H1 (cell line): ENCODE data around the gene BPIFB2.

Source experiments
- ASH2L ChIP-seq: fragments of 200-600, 300-600 bp; sonication (generic); IDR thresholded peaks from one replicate; pipeline ENCODE4 v1.7.1; 2017; ENCODE audit warnings: low read length
- CHD7 ChIP-seq: fragments of 300-600 bp; sonication (generic); IDR thresholded peaks from 2 replicates; pipeline ENCODE4 v1.7.1; 2012; ENCODE audit warnings: low read length, moderate library complexity, mild to moderate bottlenecking, inconsistent platforms; ENCODE audit not compliant: insufficient replicate concordance
- EZH2 ChIP-seq: fragments of 200-600 bp; sonication (generic); IDR thresholded peaks from 2 replicates; pipeline ENCODE4 v1.7.1; 2012; ENCODE audit warnings: low read depth, mild to moderate bottlenecking, moderate library complexity, low read length, inconsistent platforms; ENCODE audit not compliant: severe bottlenecking
- NRF1 ChIP-seq: IDR thresholded peaks from 2 replicates; pipeline ENCODE4 v1.6.1; 2011; ENCODE audit warnings: mild to moderate bottlenecking, low read depth, low read length, improper control_type of control experiment
- POLR2A ChIP-seq, 2 experiments: IDR thresholded peaks; 1 replicate in 1 of 2; 2 replicates in 1 of 2; pipeline ENCODE4 v1.6.1; 2011; ENCODE audit warnings: low read depth in 2 of 2, low read length in 2 of 2, mild to moderate bottlenecking in 2 of 2; ENCODE audit errors: control extremely low read depth in 1 of 2
- POLR2AphosphoS5 ChIP-seq: IDR thresholded peaks from 2 replicates; pipeline ENCODE4 v1.6.1; 2011; ENCODE audit warnings: low read depth, low read length
- TEAD4 ChIP-seq: IDR thresholded peaks from 2 replicates; pipeline ENCODE4 v1.6.1; 2012; ENCODE audit warnings: low read depth, low read length, inconsistent platforms, mixed read lengths
- TF ChIP-seq, protein P1 (sequence below), 3 experiments: IDR thresholded peaks; 1 replicate in 2 of 3; 2 replicates in 1 of 3; pipeline versions ENCODE4 v1.5.1 to v1.6.1; 2011; ENCODE audit warnings: low read length in 3 of 3, mild to moderate bottlenecking in 3 of 3, inconsistent platforms in 2 of 3, low read depth in 1 of 3, moderate library complexity in 1 of 3; ENCODE audit not compliant: insufficient read depth in 1 of 3; ENCODE audit errors: control extremely low read depth in 1 of 3

DNA sequence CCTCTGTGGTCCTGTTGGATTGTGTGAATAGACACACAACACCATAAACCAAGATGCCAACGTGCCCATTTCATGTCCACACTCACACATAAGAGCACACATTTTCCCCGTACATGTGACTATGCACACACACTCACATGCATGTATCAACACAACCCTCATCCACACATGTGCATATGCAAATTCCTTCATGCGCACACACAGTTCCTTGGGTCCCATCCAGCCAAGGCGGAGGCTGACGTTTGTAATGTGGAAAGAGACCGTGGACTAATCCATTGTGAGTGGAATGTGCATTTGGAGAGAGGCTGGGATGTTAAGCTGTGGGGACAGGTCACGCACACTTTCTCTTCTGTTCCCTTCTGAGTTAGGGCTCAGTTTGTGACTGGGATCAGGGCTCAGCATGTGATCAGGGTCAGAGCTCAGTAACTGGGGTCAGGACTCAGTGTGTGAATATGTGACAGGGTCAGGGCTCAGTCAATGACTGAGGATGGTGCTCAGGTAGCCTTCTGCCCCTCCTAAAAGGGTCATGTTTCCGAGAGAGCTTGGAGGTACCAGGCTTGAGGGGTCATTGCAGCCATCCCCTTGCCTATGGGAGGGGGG lies 628 bp upstream of the BPIFB2 start:
- no peak for TF ChIP-seq NRF1
- no peak for TF ChIP-seq EZH2
- no peak for TF ChIP-seq POLR2AphosphoS5
- TF ChIP-seq POLR2A (IDR thresholded peaks at IDR 0.05; ENCODE audit: control extremely low read depth in 1 of 2, low read depth in 2 of 2, low read length in 2 of 2), result no peak
- TF ChIP-seq, protein P1, sequence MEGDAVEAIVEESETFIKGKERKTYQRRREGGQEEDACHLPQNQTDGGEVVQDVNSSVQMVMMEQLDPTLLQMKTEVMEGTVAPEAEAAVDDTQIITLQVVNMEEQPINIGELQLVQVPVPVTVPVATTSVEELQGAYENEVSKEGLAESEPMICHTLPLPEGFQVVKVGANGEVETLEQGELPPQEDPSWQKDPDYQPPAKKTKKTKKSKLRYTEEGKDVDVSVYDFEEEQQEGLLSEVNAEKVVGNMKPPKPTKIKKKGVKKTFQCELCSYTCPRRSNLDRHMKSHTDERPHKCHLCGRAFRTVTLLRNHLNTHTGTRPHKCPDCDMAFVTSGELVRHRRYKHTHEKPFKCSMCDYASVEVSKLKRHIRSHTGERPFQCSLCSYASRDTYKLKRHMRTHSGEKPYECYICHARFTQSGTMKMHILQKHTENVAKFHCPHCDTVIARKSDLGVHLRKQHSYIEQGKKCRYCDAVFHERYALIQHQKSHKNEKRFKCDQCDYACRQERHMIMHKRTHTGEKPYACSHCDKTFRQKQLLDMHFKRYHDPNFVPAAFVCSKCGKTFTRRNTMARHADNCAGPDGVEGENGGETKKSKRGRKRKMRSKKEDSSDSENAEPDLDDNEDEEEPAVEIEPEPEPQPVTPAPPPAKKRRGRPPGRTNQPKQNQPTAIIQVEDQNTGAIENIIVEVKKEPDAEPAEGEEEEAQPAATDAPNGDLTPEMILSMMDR (IDR thresholded peaks at IDR 0.05; ENCODE audit: control extremely low read depth in 1 of 3, insufficient read depth in 1 of 3, low read depth in 1 of 3, low read length in 3 of 3), result no peak
- no peak for TF ChIP-seq ASH2L
- TF ChIP-seq TEAD4, result no peak
- TF ChIP-seq CHD7, result no peak
